ELF-1 (cell line): ENCODE measurements around the gene KDM4B.

Experiments
- DNase-seq: peaks from one replicate; pipeline ENCODE4 v3.0.0-alpha.2; 2016; ENCODE audit warnings: low read depth, low spot score

The KDM4B gene

DNA sequence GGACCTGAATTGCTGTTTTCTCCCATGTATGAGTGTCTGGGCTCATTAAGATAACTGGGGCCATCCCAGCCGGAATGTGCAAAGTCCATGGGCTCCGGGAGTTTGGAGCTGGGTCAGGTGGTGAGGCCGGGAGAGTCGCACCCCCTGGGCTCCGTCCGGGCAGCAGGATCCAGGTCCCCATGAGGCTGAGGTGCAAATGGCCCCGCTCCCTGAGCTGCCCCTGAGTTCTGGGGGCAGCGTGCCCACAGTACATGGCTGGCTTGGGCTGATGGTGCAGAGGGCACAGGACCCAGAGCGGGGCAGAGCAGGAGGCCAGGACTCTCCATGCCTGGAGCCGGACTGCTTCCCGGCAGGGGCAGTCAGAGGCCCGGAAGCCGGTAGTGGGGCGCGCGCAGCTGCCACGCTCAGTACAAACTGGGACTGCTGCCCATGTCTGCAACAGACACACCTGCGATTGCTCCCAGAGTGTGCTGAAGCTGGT, 136.0 kb downstream of the KDM4B start:
- DNase-seq, result no peak

DNA sequence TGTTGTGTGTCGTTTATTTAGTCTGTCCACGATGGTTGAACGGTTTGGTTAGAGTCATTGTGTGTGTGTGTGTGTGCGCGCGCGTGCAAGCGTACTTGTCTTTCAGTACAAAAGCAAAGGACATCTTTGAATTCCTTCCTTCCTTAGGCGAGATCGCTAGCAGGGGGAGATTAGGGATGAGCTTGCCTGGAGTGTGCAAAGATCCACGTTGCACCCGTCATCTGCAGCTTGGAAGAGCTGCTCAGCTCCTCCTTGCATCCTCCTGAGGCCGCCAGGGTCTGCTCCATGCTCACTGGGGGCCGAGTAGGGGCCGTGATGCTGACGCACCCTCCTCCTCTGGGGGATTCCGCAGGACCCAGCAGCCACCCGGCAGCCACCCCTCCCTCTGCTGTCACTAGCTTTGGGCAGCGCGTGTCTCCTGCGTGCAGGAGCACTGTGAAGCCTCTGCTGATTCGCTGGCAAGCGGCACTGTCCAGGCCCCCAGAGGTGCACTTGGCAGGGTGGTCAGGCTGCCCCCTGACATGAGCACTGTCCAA, 137.3 kb downstream of the KDM4B start:
- no peak for DNase-seq

DNA sequence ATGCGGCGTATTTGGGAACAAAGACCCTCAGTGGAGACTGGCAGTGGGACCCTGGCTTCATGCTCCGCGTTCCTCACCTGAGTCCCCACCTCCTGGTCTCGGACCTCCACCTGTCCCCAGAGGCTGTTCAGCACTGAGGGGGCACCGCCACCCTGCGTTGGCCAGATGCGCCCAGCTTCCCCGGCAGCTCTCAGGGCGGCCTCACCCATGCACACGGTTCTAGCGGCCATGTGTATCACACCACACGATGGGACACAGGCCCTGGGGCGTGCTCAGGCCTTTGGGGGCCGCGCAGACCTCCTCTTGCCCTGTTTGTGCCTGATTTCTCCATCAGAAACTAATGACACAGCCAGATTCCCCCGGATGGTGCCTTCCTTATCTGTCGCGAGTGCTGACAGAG, 138.1 kb downstream of the KDM4B start:
- no peak for DNase-seq

DNA sequence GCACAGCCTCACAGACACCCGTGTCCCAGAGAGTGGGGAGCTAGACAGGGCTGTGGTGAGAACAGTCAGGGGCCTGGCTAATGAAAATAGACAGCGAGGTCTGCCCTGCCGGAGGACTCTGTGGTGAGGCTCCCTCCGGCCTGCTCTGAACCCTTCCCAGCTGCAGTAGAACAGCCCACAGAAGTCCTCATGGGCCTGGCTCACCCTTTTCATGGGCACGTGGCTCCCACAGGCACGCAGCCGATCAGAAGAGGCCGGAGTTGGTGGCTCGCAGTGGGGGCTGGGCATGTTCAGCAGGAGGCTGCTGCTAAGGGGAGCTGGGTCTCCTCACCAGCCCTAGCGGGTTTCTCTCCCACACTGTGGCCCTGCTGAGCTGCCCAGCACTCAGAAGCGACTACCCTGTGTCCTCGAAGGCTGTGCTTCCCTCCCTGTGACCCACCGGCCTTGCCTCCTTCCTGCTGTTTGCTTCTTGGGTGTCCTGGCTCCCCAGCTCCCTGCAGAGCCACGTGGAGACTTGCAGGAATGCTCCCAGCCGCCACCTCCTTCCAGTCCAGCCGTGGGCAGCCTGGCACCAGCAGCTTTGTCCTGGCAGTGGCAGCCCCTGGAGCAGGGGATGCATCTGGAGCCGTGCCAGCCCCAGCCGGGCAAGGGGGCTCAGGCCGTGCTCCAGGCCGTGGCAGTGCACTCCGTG, 138.7 kb downstream of the KDM4B start:
- no peak for DNase-seq

DNA sequence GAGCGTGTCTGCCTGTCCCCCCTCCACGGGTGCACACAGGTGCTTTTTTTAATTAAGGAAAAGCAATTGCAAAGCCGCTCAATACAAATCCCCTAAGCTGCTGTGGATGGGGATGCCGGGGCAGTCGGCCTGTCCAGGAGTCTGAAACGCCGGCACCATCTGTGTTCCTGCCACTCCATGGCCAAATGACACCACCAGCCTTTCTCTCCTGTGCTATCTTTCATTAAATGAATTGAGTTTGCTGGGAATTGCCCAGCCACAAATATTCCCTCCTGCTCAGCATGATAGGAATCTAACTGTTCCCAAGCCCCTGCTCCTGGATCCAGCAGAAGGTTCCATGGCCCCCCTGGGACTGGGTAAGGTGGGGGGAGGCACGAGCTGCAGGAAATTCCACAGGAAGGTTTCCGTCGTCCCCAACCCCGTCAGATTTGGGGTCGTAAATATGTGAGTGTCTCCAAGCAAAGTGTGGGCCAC, 139.2 kb downstream of the KDM4B start:
- DNase-seq, result no peak

DNA sequence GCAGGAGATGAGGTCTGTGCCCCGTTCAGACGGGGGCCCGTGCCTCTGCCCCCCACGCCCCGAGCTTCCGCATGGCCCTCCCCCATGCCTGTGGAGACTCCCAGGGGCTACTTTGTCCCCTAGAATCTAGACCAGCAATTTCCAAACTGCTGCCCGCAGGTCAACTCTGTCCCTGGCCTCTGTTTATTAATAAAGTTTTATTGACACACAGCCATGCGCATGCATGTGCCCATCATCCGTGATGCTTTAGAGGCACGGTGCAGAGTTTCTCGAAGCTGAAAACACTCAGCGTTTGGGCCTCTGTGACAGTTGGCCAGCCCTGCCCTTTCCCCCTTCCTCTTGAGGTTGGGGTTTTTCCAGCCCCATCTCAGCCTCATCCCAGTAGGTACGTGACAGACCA, 140.0 kb downstream of the KDM4B start:
- no peak for DNase-seq

DNA sequence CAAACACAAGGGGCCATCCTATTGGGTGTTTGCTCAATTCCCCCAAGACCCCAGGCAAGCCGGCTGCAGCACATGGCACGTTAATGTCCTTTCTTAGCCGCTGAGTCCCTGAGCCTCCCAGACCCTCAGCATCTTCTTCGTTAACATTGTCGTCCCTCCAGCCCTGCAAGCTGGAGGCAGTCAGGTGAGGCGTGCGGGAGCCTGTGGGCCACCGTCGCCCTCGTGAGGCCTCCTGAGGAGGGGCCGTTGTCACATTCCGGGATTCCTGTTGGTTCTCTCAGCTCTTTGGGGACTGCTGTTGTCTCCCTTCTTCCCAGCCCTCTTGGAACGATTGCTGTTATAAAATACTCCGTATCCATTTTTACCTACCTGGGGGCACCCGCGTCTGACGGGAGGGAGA, 140.6 kb downstream of the KDM4B start:
- DNase-seq, result peak; percentile 75

DNA sequence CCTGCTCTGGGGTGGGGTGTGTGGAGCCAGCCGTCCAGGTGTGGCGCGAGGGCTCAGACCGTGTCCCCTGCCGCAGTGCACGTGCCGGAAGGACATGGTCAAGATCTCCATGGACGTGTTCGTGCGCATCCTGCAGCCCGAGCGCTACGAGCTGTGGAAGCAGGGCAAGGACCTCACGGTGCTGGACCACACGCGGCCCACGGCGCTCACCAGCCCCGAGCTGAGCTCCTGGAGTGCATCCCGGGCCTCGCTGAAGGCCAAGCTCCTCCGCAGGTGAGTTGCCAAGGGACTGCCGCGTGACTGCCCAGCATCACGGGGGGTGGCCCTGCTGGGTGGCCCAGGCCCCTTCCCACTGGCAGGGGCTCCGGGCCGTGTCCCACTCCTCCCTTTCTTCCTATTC, 141.6 kb downstream of the KDM4B start:
- no peak for DNase-seq

DNA sequence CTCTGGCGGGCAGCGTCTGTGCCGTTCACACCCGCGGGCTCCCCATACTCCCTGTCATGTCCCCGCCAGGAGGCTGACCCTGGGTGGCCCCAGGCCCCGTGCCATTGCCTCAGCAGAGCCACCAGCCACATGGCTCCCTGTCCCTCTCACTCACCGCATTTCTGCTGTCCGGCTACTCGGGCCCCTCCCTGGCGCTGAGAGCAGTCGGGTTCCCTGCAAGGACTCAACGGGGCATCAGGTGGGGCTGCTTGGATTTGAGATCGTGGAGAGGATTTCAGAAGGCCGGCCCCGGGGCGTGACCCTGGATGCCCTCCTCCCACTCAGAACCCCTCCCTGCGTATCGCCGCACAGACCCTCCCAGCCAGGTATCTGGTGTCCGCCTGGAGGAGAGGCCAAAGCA, 142.1 kb downstream of the KDM4B start:
- no peak for DNase-seq

DNA sequence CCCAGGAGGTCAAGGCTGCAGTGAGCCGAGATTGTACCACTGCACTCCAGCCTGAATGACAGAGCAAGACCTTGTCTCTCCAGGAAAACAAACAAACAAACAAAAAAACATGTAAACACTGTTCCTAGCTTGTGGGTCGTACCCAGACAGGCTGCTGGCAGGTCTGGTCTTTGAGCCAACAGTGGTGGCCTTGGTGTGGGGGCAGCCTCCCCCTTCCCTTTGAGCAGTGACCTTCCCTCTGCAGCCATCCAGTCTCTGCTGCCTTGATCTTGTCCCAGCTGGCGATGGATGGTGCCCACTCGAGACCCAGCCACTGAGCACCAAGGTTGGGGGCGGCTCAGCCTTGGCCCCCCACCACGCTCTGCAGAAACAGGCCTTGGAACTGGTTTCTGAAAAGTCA, 143.3 kb downstream of the KDM4B start:
- no peak for DNase-seq

DNA sequence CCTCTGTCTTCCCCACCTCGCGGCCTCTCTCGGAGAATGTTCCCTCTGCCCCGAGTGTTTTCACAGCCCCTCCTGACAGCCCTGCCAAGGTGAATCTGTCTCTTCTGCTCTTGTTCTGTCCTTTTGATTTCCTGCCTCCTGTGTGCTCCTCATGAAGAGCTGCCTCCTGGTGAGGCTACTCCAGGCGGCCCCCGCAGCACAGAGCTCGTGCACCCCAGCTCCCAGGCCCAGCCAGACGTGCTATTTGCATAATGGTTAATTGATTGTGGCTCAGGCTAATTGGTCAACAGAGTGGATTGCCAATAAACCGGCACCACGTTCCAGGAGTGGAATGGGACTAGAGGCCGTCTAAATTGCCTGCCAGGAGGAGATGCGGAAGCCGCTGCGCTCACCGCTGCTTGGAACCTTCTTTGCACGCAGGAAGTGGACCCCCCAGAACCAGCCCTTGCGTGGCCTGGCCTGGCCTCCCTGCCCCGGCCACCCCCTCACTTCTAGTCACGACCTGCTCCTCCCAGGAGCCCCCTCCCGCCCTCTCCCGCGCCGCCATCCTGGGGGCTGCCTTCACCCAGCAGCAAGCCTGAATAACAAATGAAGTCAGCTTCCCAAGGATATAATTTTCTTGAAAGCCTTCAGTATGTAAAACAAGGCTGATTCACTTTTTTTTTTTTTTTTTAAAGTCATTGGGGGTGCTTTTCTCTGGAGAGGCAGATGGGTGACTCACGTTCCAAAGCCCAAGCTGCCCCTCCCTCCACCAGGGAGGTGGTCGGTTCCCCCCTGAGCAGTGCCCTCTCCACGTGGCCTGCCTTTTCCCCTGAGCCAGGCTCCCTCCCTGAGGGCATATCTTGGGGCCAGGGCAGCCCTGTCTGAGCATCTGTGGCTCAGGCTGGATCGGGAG, 144.0 kb downstream of the KDM4B start:
- DNase-seq, result peak; percentile 56

DNA sequence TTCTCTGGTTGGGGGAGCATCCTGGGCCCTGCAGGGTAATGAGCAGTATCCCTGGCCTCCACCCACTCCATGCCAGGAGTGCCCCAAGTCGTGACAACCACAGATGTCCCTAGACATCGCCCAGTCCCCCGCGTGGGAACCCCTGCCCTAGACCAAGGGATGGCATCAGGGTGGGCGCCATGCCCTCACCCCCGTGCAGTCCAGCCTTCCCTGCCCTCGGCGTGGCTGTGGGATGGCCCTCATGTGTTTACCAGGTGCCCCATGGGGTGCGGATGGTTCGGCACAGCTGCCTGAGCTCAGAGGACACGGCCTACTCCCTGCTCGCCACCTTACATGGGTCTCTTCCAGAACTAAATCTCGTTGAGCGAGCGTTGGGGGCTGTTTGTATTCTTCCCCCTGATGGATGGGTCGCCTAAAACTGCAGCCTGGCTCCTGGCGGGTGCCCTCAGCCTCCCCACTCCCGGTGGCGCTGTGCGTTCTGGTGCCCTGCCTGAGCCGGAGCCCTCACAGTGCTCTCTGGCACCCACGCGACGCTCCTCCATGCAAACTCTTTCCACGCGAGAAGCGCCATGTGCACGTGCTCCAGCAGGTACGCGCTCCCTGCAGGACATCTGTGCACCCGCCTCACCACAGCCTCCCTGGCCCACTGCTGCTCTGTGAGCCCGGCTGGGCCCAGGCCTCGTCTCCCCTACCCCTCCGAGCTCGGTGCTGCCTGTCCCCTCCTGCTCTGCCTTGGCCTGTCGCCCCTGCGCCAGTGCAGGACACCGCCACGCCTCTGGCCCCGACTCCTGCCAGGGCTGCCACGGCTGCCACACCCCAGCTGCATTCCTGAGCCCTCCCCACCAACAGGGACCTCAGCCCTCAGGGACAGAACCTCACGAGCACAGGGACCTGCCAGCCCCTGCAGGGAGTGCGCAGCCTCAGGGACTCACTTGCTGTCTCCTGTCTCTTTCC, 145.0 kb downstream of the KDM4B start:
- peak; percentile 56 for DNase-seq

DNA sequence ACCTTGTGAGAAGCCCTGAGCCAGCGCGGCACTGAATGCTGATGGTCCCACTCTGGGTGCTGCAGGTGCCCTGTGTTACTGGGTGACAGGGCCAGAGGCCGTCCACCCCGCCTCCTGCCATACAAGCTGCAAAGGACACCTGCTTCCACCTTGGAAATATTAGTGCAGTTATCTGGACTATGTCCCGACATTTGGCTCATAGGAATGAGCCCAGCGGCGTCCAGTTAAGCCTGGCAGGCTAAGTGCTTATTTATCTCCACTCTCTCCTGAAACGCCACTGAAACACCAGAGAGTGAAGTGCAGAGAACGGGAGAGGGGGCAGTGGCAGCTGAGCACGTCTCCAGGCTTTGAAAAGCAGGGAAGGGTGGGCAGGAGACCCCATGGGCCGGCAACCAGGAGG, 145.8 kb downstream of the KDM4B start:
- DNase-seq, result no peak

DNA sequence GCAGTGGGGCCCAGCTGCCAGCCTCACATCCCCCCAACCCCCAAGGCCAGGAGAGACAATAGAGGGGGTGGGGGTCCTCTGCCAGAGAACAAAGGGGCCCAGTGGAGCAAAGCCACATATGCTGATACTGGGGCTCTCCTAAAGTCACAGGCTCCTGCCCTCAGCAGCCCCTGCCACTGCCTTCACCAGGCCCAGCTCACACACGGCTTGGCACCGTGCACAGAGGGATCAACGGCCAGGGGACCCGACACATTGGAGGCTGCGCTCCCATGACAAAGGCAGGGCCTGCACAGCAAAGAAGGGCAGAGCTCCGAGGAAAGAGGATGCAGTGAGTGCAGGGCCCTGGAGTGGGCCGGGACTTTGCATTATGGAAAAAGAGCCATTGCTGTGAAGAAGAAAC, 146.4 kb downstream of the KDM4B start:
- no peak for DNase-seq

DNA sequence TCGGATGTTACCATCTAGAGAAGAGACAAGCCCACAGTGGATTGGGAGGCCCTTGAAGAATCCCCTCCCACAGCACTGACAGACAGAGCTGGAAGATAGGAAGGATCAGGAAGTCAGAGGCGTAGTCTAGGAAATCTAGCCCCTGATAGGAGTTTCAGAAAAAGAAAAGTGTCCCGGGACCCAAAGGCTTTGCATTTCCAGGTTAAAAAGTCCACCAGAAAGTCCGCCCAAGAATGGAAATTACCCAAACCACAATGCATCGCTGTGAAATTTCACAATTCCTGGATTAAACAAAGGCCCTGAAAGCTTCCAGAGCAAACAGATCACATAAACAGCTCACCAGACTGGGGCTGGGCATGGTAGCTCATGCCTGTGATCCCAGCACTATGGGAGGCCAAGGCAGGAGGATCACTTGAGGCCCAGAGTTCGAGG, 146.9 kb downstream of the KDM4B start:
- DNase-seq, result no peak

DNA sequence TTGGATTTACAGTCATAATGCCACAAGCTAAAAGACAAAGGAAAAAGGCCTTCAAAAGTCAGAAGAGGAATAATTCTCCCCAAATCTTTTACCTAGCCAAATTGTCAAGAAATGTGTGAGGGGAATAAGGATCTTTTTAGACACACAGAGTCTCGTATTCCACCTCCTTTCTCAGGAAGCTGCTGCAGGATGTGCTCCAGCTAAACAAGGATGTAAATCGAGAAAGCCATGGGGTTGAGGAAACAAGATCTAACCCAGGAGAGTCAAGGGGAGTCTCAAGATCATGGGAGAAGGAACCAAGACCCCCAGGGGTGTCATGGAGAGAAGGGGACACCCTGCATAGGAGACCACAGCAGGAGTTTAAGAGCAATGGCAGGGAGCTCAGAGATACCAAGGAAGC, 147.4 kb downstream of the KDM4B start:
- no peak for DNase-seq

DNA sequence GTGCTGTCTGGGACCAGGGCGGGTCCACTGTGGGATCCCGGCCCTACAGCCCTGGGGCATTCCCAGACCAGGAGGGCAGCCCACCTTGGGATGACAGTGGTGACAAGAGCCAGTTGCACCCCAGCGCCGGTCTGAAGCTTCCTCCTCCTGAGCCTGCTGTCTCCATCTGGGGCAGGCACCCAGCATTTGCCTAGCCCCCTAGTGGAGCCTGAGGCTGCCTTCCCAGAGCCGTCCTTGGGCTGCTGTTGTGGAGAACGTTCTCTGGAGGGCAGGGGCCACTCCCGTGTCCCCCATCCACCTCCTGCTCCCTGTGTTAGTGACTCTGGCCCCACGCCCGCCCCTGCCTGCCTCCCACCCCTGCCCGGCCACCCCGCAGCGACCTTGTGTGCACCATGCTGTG, 148.5 kb downstream of the KDM4B start:
- no peak for DNase-seq

DNA sequence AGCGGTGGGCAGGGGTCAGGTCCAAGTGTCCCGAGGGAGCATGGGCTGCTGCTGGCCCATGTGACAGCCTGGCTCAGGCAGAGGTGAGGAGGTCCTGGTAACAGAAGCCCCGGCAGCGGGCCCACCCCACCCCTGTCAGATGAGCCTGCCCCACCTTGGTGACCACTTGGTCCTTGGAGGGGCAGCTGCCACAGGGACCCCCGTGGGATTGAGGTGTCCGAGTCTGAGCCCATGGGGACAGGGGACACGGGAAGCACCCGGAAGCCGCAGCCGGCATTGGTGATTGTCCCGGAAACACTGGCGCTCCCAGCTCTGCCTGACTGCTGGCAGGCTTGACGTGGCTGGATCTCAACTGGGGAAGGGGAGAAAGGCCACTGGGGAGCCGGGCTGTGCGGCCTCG, 149.1 kb downstream of the KDM4B start:
- no peak for DNase-seq

DNA sequence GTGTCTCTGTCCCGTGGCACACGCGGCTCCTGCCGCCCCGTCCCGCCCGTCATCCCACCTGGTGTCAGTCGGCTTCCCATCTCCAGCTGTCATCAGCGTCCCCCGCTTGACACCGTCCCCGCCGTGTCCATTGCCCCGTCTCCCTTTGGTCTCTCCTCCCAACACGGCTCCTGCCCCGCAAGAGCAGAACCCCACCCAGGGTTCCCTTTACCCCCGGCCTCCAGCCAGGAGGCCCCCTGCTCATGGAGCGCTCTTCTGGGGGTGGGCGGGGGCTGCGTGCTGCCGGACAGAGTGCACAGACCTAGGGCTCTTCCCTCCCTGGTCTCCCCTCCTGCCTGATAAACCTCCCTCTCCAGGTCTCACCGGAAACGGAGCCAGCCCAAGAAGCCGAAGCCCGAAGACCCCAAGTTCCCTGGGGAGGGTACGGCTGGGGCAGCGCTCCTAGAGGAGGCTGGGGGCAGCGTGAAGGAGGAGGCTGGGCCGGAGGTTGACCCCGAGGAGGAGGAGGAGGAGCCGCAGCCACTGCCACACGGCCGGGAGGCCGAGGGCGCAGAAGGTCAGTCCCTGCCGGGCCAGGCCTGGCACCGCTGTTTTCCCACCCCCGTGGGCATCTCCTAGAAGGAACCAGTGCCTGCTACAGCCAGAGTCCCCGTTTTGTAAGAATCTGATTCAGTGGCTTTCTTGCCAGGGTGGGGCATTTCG, 150.5 kb downstream of the KDM4B start:
- no peak for DNase-seq

DNA sequence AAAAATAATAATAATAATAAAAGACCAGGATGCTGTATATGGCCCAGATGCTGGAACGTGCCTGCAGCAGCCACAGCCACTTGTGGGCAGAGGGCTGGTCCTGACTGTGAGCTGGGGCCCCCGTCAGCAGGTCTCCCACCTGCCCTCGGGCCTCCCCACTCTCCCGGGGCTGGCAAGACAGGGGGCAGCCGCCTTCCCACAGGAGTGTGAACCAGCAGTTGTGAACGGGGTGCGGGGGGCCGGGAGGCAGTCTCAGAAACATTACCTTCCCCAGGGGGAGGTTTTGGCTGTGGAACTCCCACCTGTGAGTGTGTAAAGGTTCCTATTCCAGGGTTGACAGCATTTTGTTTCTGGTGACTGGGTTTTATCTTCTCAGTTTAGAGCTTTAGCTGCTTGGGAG, 151.4 kb downstream of the KDM4B start:
- DNase-seq, result no peak

DNA sequence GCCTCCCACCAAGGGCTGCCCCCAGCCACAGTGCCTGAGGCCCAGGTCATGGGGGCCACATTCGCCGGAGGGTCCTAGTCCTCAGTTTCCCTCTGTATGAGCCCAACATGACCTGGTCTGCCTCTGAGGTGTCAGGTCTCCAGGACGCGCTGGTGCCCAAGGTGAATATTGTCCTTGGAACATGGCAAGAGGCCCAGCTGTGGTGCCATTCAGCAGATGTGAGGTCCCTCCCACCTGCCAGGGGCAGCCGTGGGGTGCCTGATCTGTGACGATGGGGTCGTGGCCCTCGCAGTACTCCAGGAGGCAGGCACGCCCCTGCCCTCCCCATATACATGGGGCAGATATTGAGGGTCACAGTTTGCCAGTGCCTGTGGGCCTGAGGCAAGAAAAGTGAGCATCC, 151.9 kb downstream of the KDM4B start:
- no peak for DNase-seq
